GM15510 (cell line): ENCODE measurements around the gene HDAC4.

ENCODE experiments used
- POLR2A ChIP-seq: IDR thresholded peaks from 3 replicates; pipeline ENCODE4 v1.6.1; 2011; ENCODE audit warnings: borderline replicate concordance; ENCODE audit not compliant: insufficient read length; ENCODE audit errors: extremely low read depth

Gene HDAC4

GRCh38 chr2:239181903-239182581 lies 218.8 kb downstream of the HDAC4 start:
- no peak for TF ChIP-seq POLR2A

GRCh38 chr2:239181074-239181902 lies 219.5 kb downstream of the HDAC4 start:
- TF ChIP-seq POLR2A: no peak

DNA sequence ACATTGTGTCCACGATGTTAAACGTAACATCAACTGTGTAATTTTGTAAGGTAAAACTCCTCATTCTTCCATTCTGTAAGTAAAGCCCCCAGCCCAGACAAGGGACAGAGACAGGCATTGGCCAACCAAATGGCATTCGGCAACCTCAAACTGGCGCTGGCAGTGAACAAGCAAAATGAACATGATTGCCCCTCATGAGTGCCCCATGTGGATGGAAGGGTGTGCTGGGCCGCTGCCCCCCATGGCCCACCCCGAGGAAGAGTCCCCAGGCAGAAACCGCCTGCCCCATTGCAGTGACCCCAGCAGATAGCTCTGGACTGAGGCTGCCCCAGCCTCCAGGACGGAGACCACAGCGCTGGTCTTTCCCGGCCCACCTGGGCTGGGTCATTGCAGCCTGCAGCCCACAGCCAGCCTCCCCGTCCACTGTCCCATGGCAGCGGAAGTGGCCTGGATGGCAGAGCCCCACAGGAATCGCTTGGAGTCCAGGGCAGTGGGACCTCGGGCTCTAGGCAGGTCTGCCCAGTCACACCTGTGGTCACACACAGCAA lies 220.2 kb downstream of the HDAC4 start:
- TF ChIP-seq POLR2A: no peak

GRCh38 chr2:239179851-239180371 lies 220.9 kb downstream of the HDAC4 start:
- TF ChIP-seq POLR2A: no peak

DNA sequence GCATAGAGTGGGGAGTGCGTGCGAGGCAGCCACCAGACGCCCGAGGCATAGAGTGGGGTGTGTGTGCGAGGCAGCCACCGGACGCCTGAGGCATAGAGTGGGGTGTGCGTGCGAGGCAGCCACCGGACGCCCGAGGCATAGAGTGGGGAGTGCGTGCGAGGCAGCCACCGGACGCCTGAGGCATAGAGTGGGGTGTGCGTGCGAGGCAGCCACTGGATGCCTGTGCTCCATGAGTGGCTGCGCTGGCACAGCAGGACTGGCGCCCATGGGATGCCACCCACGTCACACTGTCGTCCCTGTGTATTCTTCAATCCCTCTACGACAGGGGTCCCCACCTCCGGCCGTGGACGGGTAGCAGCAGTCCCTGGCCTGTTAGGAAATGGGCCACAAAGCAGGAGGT lies 221.9 kb downstream of the HDAC4 start:
- no peak for TF ChIP-seq POLR2A

DNA sequence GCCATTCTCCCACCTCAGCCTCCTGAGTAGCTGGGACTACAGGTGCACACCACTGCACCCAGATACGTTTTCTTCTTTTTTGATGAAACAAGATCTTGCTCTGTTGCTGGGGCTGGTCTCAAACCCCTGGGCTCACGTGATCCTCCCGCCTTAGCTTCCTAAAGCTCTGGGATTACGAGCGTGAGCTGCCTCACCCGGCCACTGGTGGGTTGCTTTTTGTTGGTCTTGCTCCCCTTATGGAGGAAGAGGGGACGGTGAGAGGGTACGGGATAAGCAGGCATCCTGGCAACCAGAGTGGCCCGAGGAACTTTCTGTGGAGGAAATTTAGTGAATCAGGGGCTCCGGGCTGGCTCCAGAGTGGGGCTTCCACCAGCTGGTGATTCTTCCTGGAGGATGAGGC lies 222.3 kb downstream of the HDAC4 start:
- no peak for TF ChIP-seq POLR2A

- no peak for TF ChIP-seq POLR2A
These were observed 222.9 kb downstream of the HDAC4 start for GRCh38 chr2:239177908-239178307.

GRCh38 chr2:239177325-239177724 lies 223.5 kb downstream of the HDAC4 start:
- TF ChIP-seq POLR2A: no peak

- TF ChIP-seq POLR2A: no peak
These were observed 225.6 kb downstream of the HDAC4 start for GRCh38 chr2:239175181-239175580.

DNA sequence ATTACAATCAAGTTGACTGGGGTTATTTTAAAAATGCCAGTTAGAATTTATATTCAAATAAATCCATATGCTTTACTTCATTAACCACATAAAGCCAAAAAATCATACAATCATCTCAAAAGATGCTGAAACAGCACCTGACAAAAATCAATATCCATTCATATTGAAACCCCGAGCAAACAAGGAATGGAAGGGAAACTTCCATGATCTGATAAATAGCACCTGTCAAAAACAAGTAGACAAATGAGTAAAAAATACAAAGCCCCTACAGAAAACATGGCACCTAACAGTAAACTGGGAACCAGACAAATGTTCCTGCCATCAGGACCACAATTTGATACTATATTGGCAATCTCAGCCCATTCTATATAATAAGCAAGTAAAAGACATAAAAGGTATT lies 227.5 kb downstream of the HDAC4 start:
- TF ChIP-seq POLR2A: no peak

- no peak for TF ChIP-seq POLR2A
These were observed 229.2 kb downstream of the HDAC4 start for GRCh38 chr2:239171643-239172042.

DNA sequence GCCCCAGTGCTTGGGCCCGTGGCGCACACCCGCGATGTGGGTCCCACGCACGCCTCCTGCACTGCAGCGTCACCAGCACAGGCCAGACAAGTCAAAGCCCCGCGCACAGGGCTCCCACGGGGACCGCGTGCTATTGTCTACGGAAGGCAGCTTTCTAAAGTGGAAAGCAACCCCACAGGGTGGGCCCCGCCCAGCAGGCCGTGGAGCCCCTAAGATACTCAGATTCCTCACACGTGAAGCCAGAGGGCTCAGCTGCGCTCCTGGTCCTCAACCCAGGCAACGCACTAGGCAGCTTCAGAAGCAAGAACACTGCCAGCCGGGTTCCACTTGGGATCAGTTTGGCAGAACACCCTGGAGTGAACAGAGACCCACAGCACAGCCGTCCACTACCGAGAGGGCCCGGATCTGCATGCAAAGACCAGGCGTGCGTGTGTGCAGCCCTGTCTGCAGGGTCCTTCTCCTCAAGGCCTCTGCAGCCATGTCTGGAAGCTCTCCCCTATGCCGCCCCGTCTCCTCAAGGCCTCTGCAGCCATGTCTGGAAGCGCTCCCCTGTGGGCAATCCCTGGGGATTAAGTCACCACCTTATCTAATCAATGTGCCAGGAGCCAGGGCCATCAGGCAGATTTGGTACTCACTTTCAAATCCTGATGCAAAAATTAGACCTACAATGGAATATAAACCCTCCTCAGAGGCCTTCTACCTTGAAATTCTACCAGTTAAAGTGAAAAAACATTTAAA lies 231.3 kb downstream of the HDAC4 start:
- TF ChIP-seq POLR2A: no peak

GRCh38 chr2:239168575-239168974 lies 232.2 kb downstream of the HDAC4 start:
- no peak for TF ChIP-seq POLR2A

- TF ChIP-seq POLR2A: no peak
These were observed 232.9 kb downstream of the HDAC4 start for GRCh38 chr2:239167766-239168444.
